Measurements from ENCODE around the gene MKNK2.

DNA sequence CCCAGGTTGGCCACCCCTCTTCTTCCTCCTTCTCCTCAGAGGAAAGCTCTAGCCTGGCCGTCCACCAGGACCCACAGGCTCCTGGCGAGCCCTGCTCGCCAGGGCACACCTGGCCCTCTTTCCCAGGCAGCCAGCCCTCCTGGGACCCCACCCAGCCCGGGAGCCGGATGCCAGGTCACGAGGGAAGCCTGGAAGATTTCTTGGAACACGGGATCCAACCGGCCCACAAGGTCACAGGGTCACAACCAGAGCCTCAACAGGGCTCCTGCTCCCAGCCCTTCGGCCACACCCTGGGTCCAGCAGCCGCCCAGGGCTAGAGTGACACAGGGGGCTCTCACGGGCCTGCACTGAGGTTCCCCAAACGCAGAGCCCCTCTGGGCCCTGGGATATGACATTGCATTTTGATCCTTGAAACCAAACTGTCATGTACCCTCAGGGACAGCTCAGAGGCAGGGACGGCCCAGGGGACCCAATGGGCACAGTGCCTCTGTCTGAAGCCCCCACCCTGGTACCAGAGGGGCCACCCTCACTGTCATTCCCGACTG lies 5.5 kb downstream of the MKNK2 start:
- TF ChIP-seq, protein P1, sequence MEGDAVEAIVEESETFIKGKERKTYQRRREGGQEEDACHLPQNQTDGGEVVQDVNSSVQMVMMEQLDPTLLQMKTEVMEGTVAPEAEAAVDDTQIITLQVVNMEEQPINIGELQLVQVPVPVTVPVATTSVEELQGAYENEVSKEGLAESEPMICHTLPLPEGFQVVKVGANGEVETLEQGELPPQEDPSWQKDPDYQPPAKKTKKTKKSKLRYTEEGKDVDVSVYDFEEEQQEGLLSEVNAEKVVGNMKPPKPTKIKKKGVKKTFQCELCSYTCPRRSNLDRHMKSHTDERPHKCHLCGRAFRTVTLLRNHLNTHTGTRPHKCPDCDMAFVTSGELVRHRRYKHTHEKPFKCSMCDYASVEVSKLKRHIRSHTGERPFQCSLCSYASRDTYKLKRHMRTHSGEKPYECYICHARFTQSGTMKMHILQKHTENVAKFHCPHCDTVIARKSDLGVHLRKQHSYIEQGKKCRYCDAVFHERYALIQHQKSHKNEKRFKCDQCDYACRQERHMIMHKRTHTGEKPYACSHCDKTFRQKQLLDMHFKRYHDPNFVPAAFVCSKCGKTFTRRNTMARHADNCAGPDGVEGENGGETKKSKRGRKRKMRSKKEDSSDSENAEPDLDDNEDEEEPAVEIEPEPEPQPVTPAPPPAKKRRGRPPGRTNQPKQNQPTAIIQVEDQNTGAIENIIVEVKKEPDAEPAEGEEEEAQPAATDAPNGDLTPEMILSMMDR (conservative IDR thresholded peaks at IDR 0.05; ENCODE audit: low read depth, low read length), result no peak
- no peak for TF ChIP-seq EZH2phosphoT487 (IDR thresholded peaks at IDR 0.05; ENCODE audit: borderline replicate concordance, low read length)
